Chondrocyte (in vitro differentiated cells): ENCODE data around the gene FOXJ1. TPM values are rescaled to one million over a fixed set of nuclear protein-coding genes. Genes with fewer than 3 reads are reported as not detected.
A peak's percentile ranks its signal among the peaks of the same experiment; 100 is the strongest.

ENCODE experiments used
- DNase-seq: peaks from one replicate; pipeline ENCODE4 v3.0.0; 2021; ENCODE audit warnings: mixed read lengths, low spot score
- H3K27ac Mint-ChIP-seq: one replicate; pipeline ENCODE4 v1.8.0; 2021; ENCODE audit warnings: mild to moderate bottlenecking, moderate library complexity, mixed read lengths; ENCODE audit not compliant: unreplicated experiment
- H3K27me3 Mint-ChIP-seq: 2 replicates; pipeline ENCODE4 v1.8.0; 2021; ENCODE audit warnings: low read depth, mixed read lengths
- H3K36me3 Mint-ChIP-seq: 2 replicates; pipeline ENCODE4 v1.8.0; 2021; ENCODE audit warnings: low read depth, mixed read lengths
- H3K4me1 Mint-ChIP-seq: 2 replicates; pipeline ENCODE4 v1.8.0; 2021; ENCODE audit warnings: low read depth, mild to moderate bottlenecking, mixed read lengths
- H3K4me3 Mint-ChIP-seq: one replicate; pipeline ENCODE4 v1.8.0; 2021; ENCODE audit warnings: mild to moderate bottlenecking, moderate library complexity, mixed read lengths; ENCODE audit not compliant: unreplicated experiment
- H3K9me3 Mint-ChIP-seq: 2 replicates; pipeline ENCODE4 v1.8.0; 2021; ENCODE audit warnings: low read depth, mixed read lengths
- CTCF ChIP-seq: fragments of 200-600 bp; sonication (generic); IDR thresholded peaks from 2 replicates; pipeline ENCODE4 v1.5.0; 2021; ENCODE audit warnings: antibody characterized with exemption, mild to moderate bottlenecking, moderate library complexity
- total RNA-seq: library from RNA; stranded (reverse); gene quantifications from 3 replicates; pipeline ENCODE4 v1.2.1, GENCODE V29; 2021

Gene FOXJ1
- total RNA-seq, 1 donor from 2014 or later: 0.12 TPM

- H3K4me1 Mint-ChIP-seq: peaks cover 3% of the 10 kb centered on the region
- H3K27ac Mint-ChIP-seq: no peak overlapping the region
- no peak for TF ChIP-seq CTCF
- H3K36me3 Mint-ChIP-seq: no peaks in the 10 kb centered on the region
- H3K4me3 Mint-ChIP-seq: no peak overlapping the region
- no peak for DNase-seq
- no peaks in the 10 kb centered on the region for H3K9me3 Mint-ChIP-seq
- no peaks in the 10 kb centered on the region for H3K27me3 Mint-ChIP-seq
These were observed 43.2 kb upstream of the FOXJ1 start for GRCh38 chr17:76184290-76184689.

DNA sequence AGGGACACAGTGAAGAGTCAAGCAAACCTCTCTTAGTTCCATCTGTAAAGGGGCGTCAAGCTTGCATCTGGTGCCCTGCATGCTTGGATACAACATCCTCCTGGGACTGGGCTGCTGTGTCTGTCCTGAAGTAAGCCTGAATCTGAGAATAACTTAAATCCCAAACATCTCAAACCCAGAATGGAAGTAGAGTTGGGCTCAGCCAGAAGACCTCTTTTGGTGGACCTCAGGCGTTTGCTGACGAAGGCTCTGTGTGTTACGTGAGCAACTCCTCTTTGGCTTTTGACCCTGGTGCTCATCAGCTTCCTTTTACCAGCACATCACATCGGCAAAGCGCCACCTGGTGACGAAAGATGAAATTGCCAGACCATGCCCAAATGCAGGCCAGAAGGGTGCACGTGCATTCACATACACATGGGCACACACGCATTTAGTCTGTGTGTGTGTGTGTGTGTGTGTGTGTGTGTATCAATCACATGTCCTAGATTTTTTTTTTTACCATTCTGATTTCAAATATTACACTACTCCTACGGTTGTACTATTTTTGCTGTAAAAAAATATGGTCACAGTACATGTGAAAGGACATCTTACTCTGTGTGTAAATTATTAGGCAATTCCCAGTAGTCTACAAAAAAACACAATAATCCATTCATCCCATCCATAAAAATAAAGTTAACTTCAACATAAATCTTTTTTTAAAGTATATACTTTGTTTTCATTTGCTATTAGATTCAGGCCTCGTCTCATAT is 41.1 kb upstream of the FOXJ1 start:
- DNase-seq: no peak
- Mint-ChIP-seq H3K4me3 (no peak overlapping the region), H3K4me1 (peaks cover 3% of the 10 kb centered on the region), H3K27me3 (no peaks in the 10 kb centered on the region), H3K9me3 (no peaks in the 10 kb centered on the region), H3K36me3 (no peaks in the 10 kb centered on the region), H3K27ac (peak overlapping the region; percentile 20)
- peak; percentile 96 for TF ChIP-seq CTCF

DNA sequence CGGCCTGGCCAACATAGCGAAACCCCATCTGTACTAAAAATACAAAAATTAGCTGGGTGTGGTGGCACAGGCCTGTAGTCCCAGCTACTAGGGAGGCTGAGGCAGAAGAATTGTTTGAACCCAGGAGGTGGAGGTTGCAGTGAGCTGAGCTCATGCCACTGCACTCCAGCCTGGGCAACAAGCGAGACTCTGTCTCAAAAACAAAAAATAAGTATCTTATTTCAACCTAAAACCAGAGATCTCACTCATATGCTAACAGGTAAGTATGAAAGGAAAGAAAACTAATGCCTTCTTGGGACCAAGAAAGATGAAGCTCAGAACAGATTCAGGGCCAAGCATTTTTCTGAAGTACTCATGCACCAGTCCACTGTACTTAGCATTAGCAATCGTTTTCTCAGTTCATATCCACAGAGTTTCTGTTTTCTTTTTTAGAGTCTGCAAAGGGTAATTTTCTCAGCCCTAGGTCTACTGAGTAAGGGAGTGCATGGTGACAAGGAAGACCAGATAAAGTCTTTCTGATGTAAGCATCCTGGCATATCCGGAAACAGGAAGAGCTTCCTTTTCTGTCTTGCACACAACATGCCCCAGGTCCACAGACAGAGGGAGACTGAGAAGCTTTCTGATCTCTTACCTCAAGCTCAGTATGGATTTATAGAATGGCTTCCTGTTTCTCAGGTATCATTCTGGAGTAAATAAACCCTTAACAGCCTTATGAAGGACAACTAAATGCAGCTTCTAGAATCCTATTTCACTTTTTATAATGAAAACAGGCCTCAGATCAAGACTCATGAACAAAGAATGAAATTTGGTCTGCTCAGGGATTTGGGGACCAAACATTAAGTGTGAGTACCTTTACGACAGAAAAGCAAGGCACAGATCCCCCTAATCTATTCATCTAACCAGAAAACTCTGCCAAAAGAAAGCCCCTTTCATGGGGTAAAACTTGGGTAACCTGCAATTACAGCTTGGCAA is 38.7 kb upstream of the FOXJ1 start:
- no peak for DNase-seq
- no peak overlapping the region for H3K27ac Mint-ChIP-seq
- TF ChIP-seq CTCF: peak; percentile 15
- H3K4me3 Mint-ChIP-seq: no peak overlapping the region
- H3K27me3 Mint-ChIP-seq: no peaks in the 10 kb centered on the region
- H3K36me3 Mint-ChIP-seq: no peaks in the 10 kb centered on the region
- peaks cover 3% of the 10 kb centered on the region for H3K4me1 Mint-ChIP-seq
- no peaks in the 10 kb centered on the region for H3K9me3 Mint-ChIP-seq

DNA sequence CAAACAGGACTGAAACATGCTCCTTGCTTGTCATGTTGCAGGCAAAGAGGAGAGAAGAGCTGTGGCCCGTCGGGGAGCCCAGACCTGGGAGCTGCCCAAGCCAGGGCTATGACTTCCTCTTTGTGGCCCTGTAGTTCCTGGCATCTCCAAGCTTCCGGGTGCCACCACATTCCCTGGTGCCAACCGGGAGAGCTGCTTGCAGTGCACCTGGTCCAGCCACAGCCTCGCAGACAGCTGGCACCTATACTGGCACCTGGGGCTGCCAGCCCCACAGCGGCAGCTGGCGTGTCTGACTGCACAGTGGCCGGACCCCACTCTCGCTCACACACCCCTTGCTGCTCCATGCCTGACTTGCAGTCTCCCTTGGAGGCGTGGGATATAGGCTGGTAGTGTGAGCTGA is 37.1 kb upstream of the FOXJ1 start:
- TF ChIP-seq CTCF: no peak
- Mint-ChIP-seq H3K27ac (no peak overlapping the region), H3K9me3 (no peaks in the 10 kb centered on the region), H3K4me1 (peaks cover 3% of the 10 kb centered on the region), H3K36me3 (no peaks in the 10 kb centered on the region), H3K27me3 (no peaks in the 10 kb centered on the region), H3K4me3 (no peak overlapping the region)
- DNase-seq: no peak

DNA sequence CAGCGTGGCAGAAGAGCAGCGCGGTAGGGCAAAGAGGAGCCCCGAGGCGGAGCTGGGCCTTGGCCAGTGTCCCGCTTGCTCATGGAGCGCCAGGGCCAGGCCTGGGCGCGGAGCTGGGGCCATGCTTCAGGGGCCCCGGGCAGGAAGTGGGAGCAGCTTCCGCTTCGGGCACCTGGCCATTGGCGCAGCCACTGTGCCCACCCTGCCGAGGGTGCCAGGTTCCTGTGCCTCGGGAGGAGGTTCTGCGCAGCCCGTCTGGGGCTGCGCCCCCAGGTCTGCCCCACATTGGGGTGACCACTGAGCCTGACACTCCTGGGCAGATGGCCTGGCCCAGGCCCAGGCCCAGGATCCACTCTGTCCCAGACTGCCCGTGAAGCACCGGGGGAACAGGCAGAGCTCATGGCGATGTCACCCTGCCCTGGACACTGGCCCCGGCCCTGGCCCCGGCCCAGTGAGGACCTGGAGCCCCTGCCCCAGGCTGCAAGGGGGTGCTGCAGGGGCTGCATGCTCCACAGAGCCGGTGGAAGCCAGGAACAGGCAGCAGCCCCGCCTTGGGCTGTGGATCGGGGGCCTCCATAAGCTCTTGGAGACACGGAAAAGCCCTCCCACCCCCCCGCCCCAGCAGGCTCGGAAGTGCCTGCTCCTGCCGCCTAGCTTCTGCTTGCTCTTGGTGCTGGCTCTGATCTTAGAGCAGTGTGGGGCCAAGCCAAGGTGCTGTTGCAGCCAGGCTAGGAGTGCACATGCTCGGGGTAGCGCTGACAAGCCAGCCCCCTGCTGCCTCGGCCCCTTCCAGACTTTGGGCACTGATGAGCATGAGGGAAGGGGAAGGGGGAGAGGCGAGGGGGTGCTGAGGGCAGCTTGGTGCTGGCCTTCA is 35.9 kb upstream of the FOXJ1 start:
- no peaks in the 10 kb centered on the region for H3K9me3 Mint-ChIP-seq
- no peak overlapping the region for H3K4me3 Mint-ChIP-seq
- H3K36me3 Mint-ChIP-seq: no peaks in the 10 kb centered on the region
- H3K4me1 Mint-ChIP-seq: peaks cover under 1% of the 10 kb centered on the region
- H3K27me3 Mint-ChIP-seq: no peaks in the 10 kb centered on the region
- no peak for DNase-seq
- no peak overlapping the region for H3K27ac Mint-ChIP-seq
- no peak for TF ChIP-seq CTCF
